Measurements from ENCODE around the gene XKR3.
"Not testable (repeated sequence)": the region's sequence is repeated elsewhere in the genome, so short reads cannot be mapped to it uniquely, and the experiment has no call there.

The XKR3 gene

DNA sequence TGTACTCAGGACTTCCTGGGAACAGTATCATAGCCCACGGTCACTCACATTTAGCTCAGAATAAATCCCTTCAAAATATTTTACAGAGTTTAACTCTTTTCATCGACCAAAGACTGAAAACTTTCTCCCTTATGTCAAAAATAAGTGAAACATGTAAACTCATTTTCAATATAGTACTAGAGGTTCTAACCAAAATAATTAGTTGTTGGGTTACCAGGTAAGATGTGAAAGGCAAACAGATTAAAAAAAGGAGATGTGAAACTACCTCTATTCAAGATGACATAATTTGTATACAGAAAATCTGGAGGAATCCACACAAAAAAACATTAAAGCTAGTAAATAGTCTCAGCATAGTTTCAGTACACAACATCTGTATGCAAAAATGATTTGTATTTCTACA lies 20.3 kb downstream of the XKR3 start:
- no peak for DNase-seq (ENCODE audit: low read depth)

DNA sequence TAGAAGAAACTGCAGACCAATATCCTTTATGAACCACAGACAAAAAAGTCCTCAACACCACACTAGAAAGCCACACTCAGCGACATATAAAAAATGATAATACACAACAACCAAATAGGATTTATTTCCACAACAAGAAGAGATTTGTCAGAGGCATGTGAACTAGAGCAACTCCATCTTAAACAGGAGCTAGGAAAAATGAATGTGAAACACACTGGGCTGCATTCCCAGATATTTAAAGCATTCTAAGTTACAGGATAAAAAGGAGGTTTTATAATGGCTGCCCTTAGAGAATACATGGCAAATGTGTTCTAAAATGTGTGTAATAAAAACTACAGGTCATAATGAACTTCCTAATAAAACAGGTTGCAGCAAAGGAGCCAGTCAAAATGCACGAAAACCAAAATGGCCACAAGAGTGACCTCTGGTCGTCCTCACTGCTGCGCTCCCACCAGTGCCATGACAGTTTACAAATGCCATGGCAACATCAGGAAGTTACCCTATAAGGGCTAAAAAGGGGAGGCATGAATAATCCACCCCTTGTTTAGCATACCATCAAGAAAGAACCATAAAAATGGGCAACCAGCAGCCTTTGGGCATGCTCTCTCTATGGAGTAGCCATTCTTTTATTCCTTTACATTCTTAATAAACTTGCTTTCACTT lies 21.8 kb downstream of the XKR3 start:
- DNase-seq (ENCODE audit: low read depth), result no peak

DNA sequence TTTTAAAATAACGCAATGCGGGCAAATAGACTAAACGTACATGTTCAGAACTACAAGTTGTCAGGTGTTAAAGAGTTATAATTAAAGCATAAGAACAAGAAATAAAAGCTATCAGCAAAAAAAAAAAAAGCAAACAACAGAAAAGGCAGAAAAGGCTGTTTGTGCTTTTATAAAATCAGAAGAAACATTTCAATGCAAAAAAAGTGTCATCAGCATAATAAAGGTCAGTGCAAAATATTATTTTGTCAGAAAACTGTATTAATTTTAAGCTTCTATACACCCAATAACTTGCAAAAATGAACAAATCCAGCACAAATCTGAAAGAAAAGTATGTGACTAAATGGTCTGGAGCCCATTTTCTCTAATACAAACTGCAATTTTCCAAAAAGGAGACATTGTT lies 23.6 kb downstream of the XKR3 start:
- no peak for DNase-seq (ENCODE audit: low read depth)

DNA sequence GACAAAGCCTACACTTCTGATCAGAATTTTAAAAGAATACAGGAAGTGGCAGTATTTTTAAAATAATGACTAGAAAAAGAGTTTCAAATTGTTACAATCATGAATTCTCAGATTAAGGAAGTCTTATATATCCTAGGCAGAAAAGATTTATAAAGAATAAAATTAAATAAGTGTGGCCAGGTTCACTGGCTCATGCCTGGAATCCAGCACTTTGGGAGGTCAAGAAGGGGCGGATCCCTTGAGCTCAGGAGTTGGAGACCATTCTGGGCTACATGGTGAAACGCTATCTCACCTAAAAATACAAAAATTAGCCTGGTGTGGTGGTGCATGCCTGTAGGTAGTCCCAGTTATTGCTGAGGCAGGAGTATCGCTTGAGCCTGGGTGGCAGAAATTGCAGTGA lies 24.1 kb downstream of the XKR3 start:
- no peak for DNase-seq (ENCODE audit: low read depth)

DNA sequence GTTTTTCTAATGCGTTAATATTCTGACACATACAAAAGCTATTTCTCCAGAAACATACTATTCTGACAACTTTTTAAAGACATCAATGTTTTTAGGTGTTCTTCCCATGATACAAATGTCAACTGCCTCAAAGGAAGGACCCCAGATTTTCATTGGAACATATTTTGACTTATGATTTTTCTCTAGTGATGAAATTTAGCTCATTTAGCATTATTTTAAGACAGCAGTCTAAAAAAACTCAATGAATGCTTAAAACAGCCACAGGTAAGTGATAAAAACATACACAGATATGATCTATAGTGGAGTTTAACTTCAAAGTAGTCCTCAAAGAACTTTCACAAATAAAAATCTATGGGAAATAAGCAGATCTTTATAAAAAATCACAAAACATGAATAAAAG lies 24.9 kb downstream of the XKR3 start:
- DNase-seq (ENCODE audit: low read depth), result no peak

DNA sequence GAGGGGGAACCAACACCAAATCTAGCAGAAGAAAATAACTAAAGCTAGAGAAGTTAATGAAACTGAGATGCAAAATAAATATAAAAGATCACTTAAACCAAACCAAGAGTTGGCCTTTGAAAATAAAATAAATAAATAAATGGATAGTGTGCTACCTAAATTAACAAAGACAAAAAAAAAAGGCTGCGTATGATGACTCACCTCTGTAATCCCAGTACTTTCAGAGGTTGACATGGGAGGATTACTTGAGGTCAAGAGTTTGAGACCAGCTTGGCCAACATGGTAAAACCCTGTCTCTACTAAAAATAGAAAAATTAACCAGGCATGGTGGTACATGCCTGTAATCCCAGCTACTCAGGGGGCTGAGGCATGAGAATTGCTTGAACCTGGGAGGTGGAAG lies 29.7 kb downstream of the XKR3 start:
- DNase-seq (ENCODE audit: low read depth), result not testable (repeated sequence)

DNA sequence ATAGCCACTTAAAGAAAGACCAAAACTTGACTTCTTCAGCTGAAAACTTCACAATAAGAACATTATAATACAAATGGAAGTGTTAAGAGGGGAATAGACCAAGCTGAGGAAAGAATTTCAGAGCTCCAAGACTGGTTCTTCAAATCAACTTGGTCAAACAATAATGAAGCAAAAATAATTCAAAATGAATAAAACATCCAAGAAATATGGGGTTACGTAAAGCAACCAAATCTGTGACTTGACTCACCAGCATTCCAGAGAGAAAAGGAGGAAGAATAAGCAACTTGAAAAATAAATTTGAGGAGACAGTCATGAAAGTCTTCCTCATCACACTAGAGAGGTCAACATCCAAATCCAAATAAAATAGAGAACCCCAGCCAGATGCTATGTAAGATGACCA lies 31.4 kb downstream of the XKR3 start:
- DNase-seq (ENCODE audit: low read depth), result no peak

DNA sequence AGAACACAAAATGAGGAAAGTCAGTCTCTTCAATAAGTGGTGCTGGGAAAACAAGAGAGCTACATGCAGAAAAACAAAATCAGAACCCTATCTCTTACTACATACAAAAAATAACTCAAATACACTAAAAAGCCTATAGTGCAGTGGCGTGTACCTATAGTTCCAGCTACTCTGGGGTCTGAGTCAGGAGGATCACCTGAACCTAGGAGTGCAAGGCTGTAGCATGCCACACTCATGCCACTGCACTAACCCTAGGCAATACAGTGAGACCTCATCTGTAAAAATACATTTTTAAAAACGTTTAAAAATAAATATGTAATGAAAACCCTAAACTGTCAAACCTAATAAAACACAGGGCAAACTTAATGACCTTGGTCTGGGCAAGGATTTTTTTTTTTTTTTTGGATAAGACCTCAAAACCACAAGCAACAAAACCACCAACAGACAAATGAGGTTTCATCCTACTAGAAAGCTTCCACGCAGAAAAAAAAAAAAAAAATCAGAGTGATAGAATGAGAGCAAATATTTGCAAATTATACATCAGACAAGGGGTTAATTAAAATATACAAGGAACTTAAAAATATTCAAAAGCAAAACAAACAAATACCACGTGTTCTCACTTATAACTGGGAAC lies 35.2 kb downstream of the XKR3 start:
- DNase-seq (ENCODE audit: low read depth), result no peak

DNA sequence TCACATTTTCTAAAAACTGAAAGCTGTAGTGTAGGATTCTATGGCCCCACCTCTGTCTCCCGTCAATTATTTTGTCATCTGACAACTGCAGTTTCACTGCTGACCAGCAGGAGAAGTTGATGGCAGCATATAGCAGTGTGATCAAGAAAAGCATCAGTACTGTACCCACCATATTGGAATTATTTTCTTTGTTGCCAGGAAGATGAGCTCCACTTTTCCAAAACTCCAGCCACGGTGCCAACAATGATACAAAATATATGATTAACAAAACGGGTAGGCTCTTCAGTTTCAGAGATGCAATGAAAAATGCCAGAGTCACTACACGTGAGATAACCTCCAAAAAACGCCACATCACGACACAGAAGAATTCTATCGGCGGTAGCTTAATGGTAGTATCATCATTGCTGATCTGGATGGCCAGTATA lies 41.3 kb downstream of the XKR3 start:
- no peak for DNase-seq (ENCODE audit: low read depth)

DNA sequence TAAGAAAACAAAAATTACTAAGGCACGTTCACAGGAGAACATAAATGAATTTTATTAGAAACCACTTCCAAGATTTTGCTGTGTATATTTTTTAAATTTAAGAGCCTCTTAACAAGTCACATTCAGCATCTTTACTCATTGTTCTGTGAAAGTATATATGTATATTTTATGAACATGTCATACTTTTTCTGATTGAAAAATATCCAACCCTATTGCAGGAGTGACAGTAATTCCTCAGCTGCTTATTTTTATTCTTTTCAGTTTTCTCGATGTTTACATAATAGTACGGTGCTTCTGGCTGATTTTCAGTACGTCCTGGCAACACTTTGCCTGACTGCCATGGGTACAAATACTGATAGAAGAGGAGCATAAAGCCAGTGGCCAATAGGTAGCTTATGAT lies 41.8 kb downstream of the XKR3 start:
- no peak for DNase-seq (ENCODE audit: low read depth)

DNA sequence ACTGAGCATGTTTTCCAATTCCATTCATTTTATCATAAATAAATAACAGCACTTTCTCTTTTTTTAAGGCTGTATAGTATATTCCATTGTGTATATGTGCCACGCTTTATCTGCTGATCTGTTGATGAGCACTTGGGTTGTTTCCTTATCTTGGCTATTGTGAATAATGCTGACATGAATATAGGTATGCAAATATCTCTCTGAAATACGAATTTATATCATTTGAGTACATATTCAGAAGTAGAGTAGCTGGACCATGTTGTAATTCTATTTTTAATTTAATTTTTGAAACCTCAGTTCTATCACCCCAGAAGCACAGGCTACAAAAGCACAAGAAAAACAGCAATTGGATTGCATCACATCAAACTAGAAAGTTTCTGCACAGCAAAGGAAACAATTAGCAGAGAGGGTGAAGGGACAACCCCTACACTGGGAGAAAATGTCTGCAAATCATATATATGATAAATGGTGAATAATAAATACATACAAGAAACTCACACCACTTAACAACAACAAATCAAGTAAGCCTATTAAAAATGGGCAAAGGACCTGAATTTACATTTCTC lies 43.4 kb downstream of the XKR3 start:
- DNase-seq (ENCODE audit: low read depth), result no peak

DNA sequence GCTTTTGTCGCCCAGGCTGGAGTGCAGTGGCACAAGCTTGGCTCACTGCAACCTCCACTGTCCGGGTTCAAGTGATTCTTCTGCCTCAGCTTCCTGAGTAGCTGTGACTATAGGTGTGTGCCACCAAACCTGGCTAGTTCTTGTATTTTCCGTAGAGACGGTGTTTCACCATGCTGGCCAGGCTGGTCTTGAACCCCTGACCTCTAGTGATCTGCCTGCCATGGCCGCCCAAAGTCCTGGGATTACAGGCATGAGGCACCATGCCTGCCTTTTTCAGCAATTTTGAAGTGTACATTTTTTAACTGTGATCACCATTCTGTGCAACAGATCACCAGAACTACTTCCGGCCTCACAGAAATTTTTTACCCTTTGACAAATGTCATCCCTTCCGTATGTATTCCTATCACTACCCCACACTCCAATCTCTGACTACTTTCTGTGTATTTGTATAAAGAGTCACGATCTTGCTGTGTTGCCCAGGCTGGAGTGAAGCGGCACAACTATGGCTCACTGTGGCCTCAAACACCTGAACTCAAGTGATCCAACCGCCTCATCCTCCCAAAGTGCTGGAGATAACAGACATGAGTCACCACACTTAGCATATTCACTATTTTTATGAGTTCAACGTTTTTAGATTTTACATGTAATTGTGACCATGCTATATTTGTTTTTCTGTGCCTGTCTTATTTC lies 44.0 kb downstream of the XKR3 start:
- no peak for DNase-seq (ENCODE audit: low read depth)

DNA sequence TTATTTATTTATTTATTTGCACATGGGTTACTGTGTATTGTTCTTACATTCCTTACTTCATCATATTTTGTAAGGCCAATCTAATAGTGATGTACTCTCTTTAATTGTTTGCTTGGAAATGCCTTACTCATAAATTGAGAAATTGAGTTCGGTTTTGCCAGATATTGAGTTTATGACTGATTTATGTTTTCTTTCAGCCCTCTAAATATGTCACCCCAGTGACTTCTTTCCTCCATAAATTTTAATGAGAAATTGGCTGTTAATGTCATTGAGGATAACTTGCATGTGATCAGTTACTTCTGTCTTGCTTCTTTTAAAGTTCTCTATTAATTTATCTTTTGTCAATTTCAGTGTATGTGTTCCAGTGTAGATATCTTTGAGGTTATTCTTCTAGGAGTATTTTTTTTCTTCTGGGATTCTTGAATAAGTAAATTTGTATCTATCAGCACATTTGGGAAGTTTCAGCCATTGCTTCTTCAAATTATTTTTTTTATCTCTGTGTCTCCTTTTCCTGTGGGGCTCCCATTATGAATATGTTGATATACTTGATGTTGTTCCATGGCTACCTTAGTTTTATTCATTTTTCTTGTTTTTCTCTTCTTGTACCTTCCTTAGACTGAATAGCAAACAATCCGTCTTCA lies 47.8 kb downstream of the XKR3 start:
- no peak for DNase-seq (ENCODE audit: low read depth)

DNA sequence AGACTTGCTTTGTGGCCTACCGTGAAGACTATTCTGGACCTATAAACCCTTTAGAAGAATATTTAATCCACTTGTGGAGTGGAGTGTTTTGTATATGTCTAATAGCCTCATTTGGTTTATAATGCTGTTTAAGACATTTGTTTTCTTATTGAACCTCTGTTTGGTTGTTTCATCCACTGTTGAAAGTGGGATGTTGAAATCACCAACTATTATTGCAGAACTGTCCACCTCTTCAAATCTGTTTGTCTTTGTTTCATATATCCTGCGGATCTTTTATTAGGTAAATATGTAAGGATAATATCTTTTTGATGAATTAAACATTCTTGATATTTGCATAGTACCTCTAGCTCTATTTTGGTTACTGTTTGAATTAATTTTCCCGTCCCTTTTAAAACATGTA lies 49.1 kb downstream of the XKR3 start:
- DNase-seq (ENCODE audit: low read depth), result no peak

DNA sequence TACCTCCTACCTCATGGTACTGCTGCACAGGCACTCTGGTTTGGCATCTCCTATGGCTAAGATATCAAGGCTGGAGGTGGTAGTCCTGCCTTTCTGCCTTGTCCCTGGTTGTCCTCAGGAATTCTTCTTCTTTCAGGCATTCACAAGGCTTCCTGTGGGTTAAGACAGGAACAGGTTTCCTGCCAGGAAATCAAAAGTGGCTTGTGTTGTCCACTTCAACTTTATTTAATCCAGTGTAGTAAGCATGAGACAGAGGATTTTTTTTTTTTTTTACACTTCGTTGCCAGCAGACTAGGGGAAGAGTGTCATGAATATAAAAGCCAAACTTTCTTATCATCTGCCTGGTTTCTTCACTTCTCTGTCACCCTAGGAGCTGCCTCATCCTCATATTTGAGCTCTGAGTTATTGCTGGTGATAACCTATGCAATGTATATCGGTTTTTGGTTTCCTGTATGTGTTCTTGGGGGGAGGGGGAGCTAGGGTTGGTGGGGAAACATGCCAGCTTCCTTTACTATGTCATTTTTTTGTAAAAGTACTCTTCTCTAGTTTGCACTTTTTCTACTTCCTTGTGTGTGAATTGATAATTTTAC lies 50.2 kb downstream of the XKR3 start:
- DNase-seq (ENCODE audit: low read depth), result no peak

DNA sequence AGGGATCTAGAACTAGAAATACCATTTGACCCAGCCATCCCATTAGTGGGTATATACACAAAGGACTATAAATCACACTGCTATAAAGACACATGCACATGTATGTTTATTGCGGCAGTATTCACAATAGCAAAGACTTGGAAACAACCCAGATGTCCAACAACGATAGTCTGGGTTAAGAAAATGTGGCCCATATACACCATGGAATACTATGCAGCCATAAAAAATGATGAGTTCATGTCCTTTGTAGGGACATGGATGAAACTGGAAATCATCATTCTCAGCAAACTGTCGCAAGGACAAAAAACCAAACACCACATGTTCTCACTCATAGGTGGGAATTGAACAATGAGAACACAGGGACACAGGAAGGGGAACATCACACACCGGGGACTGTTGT lies 53.6 kb downstream of the XKR3 start:
- not testable (repeated sequence) for DNase-seq (ENCODE audit: low read depth)

DNA sequence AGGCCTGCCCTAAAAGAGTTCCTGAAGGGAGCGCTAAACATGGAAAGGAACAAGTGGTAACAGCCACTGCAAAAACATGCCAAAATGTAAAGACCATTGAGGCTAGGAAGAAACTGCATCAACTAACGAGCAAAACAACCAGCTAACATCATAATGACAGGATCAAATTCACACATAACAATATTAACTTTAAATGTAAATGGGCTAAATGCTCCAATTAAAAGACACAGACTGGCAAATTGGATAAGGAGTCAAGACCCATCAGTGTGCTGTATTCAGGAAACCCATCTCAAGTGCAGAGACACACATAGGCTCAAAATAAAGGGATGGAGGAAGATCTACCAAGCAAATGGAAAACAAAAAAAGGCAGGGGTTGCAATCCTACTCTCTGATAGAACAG lies 57.3 kb downstream of the XKR3 start:
- DNase-seq (ENCODE audit: low read depth), result not testable (repeated sequence)

DNA sequence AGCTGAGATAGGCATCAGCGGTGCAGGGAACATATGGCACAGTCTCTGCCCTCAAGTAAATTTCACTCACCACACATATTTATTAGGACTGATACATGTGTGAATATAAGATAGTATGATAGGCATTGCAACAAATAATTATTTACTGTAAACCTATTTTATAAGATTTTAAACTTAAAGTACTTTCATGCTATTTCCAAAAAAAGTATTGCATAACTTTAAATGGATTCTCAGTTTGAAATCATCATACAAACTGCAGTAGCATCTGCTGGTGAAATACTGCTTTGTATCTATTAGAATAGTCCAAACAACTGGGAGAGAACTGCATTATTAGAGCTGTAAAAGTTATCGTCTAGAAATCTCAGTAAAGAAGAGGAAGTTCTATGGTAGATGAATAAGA lies 63.0 kb downstream of the XKR3 start:
- not testable (repeated sequence) for DNase-seq (ENCODE audit: low read depth)

DNA sequence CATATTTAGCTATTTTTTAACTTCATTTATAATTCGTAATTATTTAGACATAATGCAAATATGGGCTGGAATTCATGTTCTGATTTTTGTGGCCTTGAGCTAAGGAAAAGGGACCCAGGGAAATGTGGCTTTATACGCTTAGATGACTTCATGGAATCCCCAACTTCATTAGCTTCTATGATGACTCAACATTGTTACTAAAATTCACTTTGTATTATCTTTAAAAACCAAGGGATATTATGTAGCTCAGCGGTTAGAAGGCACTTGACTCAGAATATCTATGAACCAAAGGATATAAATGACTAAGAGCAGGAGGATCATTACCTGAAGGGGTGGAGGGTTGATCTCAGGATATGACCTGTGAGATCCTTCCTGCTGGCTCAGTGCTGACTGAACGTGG lies 64.8 kb downstream of the XKR3 start:
- DNase-seq (ENCODE audit: low read depth), result not testable (repeated sequence)

DNA sequence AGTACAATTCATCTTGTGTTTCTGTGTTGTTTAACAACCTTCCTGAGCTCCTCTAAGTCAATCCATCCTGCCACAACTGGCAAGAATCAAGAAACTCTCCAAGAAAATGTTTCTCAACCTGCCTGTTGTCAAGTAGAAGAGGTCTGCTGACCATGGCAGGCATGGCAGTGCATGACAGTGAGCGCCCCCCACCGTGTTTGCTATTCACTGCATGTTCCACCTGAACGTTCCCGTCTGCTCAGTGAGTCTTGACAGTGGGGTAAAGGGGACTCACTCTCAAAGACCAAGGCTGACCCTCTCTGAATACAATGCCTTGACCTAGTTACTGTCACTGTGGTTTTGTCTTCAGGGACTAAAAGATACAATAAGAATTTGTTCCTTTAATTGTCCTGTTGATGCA lies 75.9 kb downstream of the XKR3 start:
- not testable (repeated sequence) for DNase-seq (ENCODE audit: low read depth)

DNA sequence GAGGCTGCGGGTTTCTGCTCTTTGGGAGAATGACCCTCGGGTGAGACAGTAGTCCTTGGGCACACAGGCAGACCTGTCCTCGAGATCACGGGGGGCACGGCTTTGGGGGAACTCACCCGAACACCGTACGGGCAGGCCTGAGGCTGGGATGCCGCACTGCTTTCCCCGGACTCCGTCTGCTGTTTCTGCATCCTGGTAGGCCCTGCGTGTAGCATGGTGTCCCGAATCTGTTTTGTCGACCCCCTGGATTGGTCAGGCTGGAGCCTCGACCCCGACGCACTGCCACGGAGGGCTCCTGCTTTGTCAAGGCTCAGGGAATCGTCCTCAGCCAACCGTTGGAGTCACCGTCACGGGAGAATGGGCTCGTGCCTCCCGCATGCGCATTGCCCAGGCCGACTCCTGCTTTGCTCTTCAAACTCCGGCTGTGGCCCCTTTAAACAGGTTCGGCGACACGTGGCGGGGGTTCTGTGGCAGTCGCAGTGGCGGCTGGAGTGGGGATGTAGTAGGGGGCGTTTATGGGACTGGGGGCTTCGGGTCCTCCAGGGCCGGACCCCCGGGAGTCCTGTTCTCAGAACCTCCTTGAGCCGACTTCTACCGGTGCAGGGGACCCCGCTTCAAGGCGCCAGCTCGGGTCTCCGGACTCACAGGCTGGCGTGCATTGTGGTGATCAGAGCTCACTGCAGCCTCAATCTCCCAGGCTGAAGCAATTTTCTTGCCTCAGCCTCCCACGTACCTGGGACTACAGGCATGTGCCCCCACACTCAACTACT lies 76.9 kb downstream of the XKR3 start:
- DNase-seq (ENCODE audit: low read depth), result not testable (repeated sequence)
